HepG2 (cell line): ENCODE results near the gene RORC. TPM values are rescaled to one million over a fixed set of nuclear protein-coding genes. Genes with fewer than 3 reads are reported as not detected.

Experiments used
- ADNP ChIP-seq: sonication (generic); formaldehyde crosslinking; IDR thresholded peaks from 2 replicates; pipeline ENCODE4 v1.4.0; 2020; ENCODE audit warnings: missing genetic modification reagents
- CEBPG ChIP-seq: IDR thresholded peaks from 2 replicates; pipeline ENCODE4 v1.6.1; 2016
- CTCF ChIP-seq: sonication (generic); formaldehyde crosslinking; IDR thresholded peaks from 2 replicates; pipeline ENCODE4 v1.5.0; 2020; ENCODE audit warnings: mild to moderate bottlenecking, missing genetic modification reagents, moderate library complexity
- DDIT3 ChIP-seq: sonication (generic); formaldehyde crosslinking; IDR thresholded peaks from 2 replicates; pipeline ENCODE4 v1.4.0; 2020; ENCODE audit warnings: mild to moderate bottlenecking, missing genetic modification reagents
- DNMT1 ChIP-seq: sonication (generic); formaldehyde crosslinking; IDR thresholded peaks from 2 replicates; pipeline ENCODE4 v1.5.1; 2020; ENCODE audit warnings: mild to moderate bottlenecking, missing genetic modification reagents
- ELF3 ChIP-seq: IDR thresholded peaks from 2 replicates; pipeline ENCODE4 v1.6.1; 2016; ENCODE audit warnings: missing genetic modification reagents, missing compliant biosample characterization
- FLYWCH1 ChIP-seq: sonication (generic); formaldehyde crosslinking; IDR thresholded peaks from 2 replicates; pipeline ENCODE4 v1.8.1; 2023; ENCODE audit warnings: mild to moderate bottlenecking, missing genetic modification reagents
- FOXC1 ChIP-seq: sonication (generic); formaldehyde crosslinking; IDR thresholded peaks from 2 replicates; pipeline ENCODE4 v1.8.0; 2022; ENCODE audit warnings: mild to moderate bottlenecking, missing genetic modification reagents, borderline replicate concordance
- GLI4 ChIP-seq: sonication (generic); formaldehyde crosslinking; IDR thresholded peaks from 2 replicates; pipeline ENCODE4 v1.5.1; 2020; ENCODE audit warnings: missing genetic modification reagents, mild to moderate bottlenecking, moderate library complexity, borderline replicate concordance
- HDAC6 ChIP-seq: fragments of 200-600 bp; sonication (generic); IDR thresholded peaks from 2 replicates; pipeline ENCODE4 v1.7.0; 2017; ENCODE audit warnings: mild to moderate bottlenecking, antibody characterized with exemption, low read length, low read depth
- KLF16 ChIP-seq, 2 experiments: sonication (generic) in 1 of 2; formaldehyde crosslinking in 1 of 2; IDR thresholded peaks; 2 replicates each; pipeline versions ENCODE4 v1.6.1 to v1.8.0; 2016 to 2023; ENCODE audit warnings: missing genetic modification reagents in 2 of 2, missing compliant biosample characterization in 1 of 2
- PHF8 ChIP-seq: sonication (generic); formaldehyde crosslinking; IDR thresholded peaks from 2 replicates; pipeline ENCODE4 v1.5.0; 2020; ENCODE audit warnings: missing genetic modification reagents
- POGZ ChIP-seq: sonication (generic); formaldehyde crosslinking; IDR thresholded peaks from 2 replicates; pipeline ENCODE4 v1.4.0; 2020; ENCODE audit warnings: mild to moderate bottlenecking, missing genetic modification reagents
- SMARCC2 ChIP-seq: fragments of 450-650 bp; IDR thresholded peaks from 2 replicates; pipeline ENCODE4 v1.6.1; 2017; ENCODE audit warnings: antibody characterized with exemption, mild to moderate bottlenecking
- ZBTB14 ChIP-seq: sonication (generic); formaldehyde crosslinking; IDR thresholded peaks from 2 replicates; pipeline ENCODE4 v1.4.0; 2020; ENCODE audit warnings: missing genetic modification reagents
- ZBTB34 ChIP-seq: sonication (generic); formaldehyde crosslinking; IDR thresholded peaks from 2 replicates; pipeline ENCODE4 v1.8.0; 2022; ENCODE audit warnings: mild to moderate bottlenecking, missing genetic modification reagents
- ZMYM4 ChIP-seq: sonication (generic); formaldehyde crosslinking; IDR thresholded peaks from 2 replicates; pipeline ENCODE4 v1.8.1; 2023; ENCODE audit warnings: mild to moderate bottlenecking, missing genetic modification reagents
- ZNF557 ChIP-seq: sonication (generic); formaldehyde crosslinking; IDR thresholded peaks from 2 replicates; pipeline ENCODE4 v1.4.0; 2020; ENCODE audit warnings: missing genetic modification reagents
- ZNF567 ChIP-seq: sonication (generic); formaldehyde crosslinking; IDR thresholded peaks from 2 replicates; pipeline ENCODE4 v1.8.1; 2023; ENCODE audit warnings: mild to moderate bottlenecking, missing genetic modification reagents, borderline replicate concordance
- ZNF773 ChIP-seq: sonication (generic); formaldehyde crosslinking; IDR thresholded peaks from 2 replicates; pipeline ENCODE4 v1.4.0; 2020; ENCODE audit warnings: missing genetic modification reagents, borderline replicate concordance
- polyA plus RNA-seq, 8 experiments: library from polyadenylated mRNA; depleted of rRNA in 3 of 8; stranded (reverse) in 7 of 8; unstranded in 1 of 8; fragments of >200 nt; fragmentation: Illumina TruSeq in 4 of 8; extraction: Trizol in 4 of 8; gene quantifications; 2 replicates each; pipeline versions ENCODE4 v1.2.1 to v1.2.3, GENCODE V29; 2011 to 2016; ENCODE audit warnings: low read depth in 4 of 8, missing spikeins in 1 of 8, mixed read lengths in 1 of 8; ENCODE audit not compliant: insufficient read depth in 1 of 8
- total RNA-seq, 5 experiments: library from RNA; depleted of rRNA; stranded (reverse); fragments of >200 nt; fragmentation: Illumina TruSeq; extraction: Trizol; gene quantifications; 2 replicates each; pipeline ENCODE4 v1.2.3, GENCODE V29; 2016; ENCODE audit warnings: low read depth in 1 of 5
- TF ChIP-seq, protein P1 (sequence below): IDR thresholded peaks from 2 replicates; pipeline ENCODE4 v1.6.1; 2016; ENCODE audit warnings: low read depth

RORC gene
- total and polyA plus RNA-seq, 2 of the 13 experiments (the other 11 are each of a cell fraction or from before 2014, with no cell fraction given): 2.5 to 6.5 TPM

DNA sequence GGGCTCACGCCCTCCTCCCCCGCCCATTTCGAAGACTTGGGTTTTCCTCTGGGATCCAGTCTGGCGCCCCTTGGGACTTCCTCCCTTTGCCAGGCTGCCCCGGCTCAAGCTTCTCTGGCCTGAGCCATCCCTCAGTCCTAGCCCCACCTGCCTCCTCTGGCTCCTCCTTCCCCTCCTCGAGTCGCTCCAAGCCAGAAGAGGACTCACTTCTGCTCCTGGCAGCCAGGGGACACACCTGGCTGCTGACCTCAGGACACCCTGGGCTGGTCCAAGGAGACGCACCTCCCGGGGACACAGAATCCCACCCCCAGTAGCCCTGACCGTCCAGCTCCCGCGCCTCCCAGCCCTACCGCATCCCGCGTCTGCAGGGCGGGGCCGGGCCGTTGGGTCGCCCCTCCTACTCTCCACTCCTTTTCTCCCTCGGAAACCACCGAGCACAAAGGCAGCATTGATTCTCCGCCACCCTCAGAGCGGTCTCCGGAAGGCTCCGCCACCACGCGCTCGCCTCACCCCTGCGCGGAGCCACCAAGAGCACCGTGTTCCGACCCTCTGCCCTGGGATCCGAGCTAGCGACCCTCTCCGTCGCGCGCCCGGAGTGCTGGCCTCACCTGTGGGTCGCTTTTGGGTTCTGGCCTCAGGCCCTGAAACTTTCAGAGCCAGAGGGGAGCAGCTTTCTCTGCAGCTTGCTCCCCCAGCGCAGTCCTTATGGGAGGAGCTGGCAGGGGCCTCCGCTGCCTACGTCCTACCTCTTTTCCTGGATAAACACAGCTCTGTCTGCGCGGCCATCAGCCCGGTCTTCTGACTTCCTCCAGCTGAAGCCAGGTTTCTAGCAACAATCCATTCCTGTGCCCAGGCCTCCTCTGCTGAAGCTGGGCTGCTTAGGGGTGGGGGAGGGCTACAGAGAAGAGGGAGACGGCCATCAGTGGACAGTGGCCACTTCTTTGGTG, 8.1 kb upstream of the RORC start, which contains the start of gene C2CD4D (continued):
- TF ChIP-seq ZBTB34 (CRISPR knock-in tag) (0 out of 2 replicates have a peak, but pooled peaks have one; percentile 48), DNMT1 (CRISPR knock-in tag) (no peak), ELF3 (CRISPR knock-in tag) (no peak), CEBPG (CRISPR knock-in tag) (no peak), PHF8 (CRISPR knock-in tag) (peak; percentile 51; the same call in 1 of the 2 replicates), ZBTB14 (CRISPR knock-in tag) (no peak), ZNF557 (CRISPR knock-in tag) (no peak), POGZ (CRISPR knock-in tag) (peak; percentile 55), ZNF773 (no peak), SMARCC2 (no peak), KLF16 (CRISPR knock-in tag; IDR thresholded peaks at IDR 0.05) (no peak), ZMYM4 (CRISPR knock-in tag) (no peak; the same call in 1 of the 2 replicates), ADNP (CRISPR knock-in tag) (no peak), DDIT3 (no peak), FOXC1 (CRISPR knock-in tag) (no peak), HDAC6 (no peak), GLI4 (no peak), ZNF567 (no peak), CTCF (CRISPR knock-in tag) (0 out of 2 replicates have a peak, but pooled peaks have one; percentile 12), FLYWCH1 (no peak)
- TF ChIP-seq, protein P1, sequence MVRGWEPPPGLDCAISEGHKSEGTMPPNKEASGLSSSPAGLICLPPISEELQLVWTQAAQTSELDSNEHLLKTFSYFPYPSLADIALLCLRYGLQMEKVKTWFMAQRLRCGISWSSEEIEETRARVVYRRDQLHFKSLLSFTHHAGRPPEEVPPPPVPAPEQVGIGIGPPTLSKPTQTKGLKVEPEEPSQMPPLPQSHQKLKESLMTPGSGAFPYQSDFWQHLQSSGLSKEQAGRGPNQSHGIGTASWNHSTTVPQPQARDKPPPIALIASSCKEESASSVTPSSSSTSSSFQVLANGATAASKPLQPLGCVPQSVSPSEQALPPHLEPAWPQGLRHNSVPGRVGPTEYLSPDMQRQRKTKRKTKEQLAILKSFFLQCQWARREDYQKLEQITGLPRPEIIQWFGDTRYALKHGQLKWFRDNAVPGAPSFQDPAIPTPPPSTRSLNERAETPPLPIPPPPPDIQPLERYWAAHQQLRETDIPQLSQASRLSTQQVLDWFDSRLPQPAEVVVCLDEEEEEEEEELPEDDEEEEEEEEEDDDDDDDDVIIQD (CRISPR knock-in tag): no peak
